Cardiac muscle cell (in vitro differentiated cells and primary cell): ENCODE measurements around the gene ASPSCR1. TPM values are rescaled to one million over a fixed set of nuclear protein-coding genes. Genes with fewer than 3 reads are reported as not detected.

Experiments used
- DNase-seq, 2 donors: peaks; one replicate each; pipeline versions ENCODE4 v3.0.0 to v3.0.0-alpha.2; 2010 to 2017; ENCODE audit warnings: low read depth in 1 of 2, low spot score in 1 of 2
- H3K27ac ChIP-seq: fragments of 200-600 bp; sonication (generic); 2 replicates; pipeline ENCODE4 v1.5.1; 2016
- H3K27me3 ChIP-seq: fragments of 200-600 bp; sonication (generic); 2 replicates; pipeline ENCODE4 v1.6.0; 2016; ENCODE audit warnings: control low read depth
- H3K36me3 ChIP-seq: fragments of 200-600 bp; sonication (generic); 2 replicates; pipeline ENCODE4 v1.5.1; 2016; ENCODE audit warnings: control low read depth
- H3K4me1 ChIP-seq: fragments of 200-600 bp; sonication (generic); 2 replicates; pipeline ENCODE4 v1.8.1; 2017; ENCODE audit warnings: low read depth, mild to moderate bottlenecking, mixed run types
- H3K4me3 ChIP-seq: fragments of 200-600 bp; sonication (generic); 2 replicates; pipeline ENCODE4 v1.5.1; 2016; ENCODE audit warnings: mild to moderate bottlenecking
- H3K9me3 ChIP-seq: fragments of 200-600 bp; sonication (generic); 2 replicates; pipeline ENCODE4 v1.5.1; 2017; ENCODE audit warnings: low read depth, mild to moderate bottlenecking, control low read depth
- CTCF ChIP-seq: IDR thresholded peaks from 2 replicates; pipeline ENCODE4 v1.5.1; 2012; ENCODE audit warnings: low read depth, mild to moderate bottlenecking, low read length
- polyA plus RNA-seq: library from polyadenylated mRNA; unstranded; fragments of >200 nt; fragmentation: Nextera tagmentation; extraction: Ambion mirVana; gene quantifications from 2 replicates; pipeline ENCODE4 v1.2.1, GENCODE V29; 2016
- total RNA-seq: library from RNA; depleted of rRNA; stranded (reverse); fragments of >200 nt; gene quantifications from 2 replicates; pipeline ENCODE4 v1.2.3, GENCODE V29; 2016

The ASPSCR1 gene
- total and polyA plus RNA-seq, 2 experiments from 2014 or later, result 48.5 to 74.0 TPM

- no peaks in the 10 kb centered on the region for H3K4me1 ChIP-seq
- no peak for DNase-seq
- no peaks in the 10 kb centered on the region for H3K27me3 ChIP-seq
- H3K9me3 ChIP-seq, result no peaks in the 10 kb centered on the region
- TF ChIP-seq CTCF, result no peak
- H3K27ac ChIP-seq, result no peak overlapping the region
- no peaks in the 10 kb centered on the region for H3K36me3 ChIP-seq
- no peak overlapping the region for H3K4me3 ChIP-seq
Measured at GRCh38 chr17:81930142-81931125, 47.0 kb upstream of the ASPSCR1 start.

- no peaks in the 10 kb centered on the region for H3K9me3 ChIP-seq
- H3K27me3 ChIP-seq, result no peaks in the 10 kb centered on the region
- no peak overlapping the region for H3K4me3 ChIP-seq
- TF ChIP-seq CTCF, result no peak
- H3K27ac ChIP-seq, result no peak overlapping the region
- H3K4me1 ChIP-seq, result no peaks in the 10 kb centered on the region
- H3K36me3 ChIP-seq, result no peaks in the 10 kb centered on the region
- DNase-seq, result no peak
Measured at GRCh38 chr17:81931189-81931556, 46.3 kb upstream of the ASPSCR1 start.

GRCh38 chr17:81931557-81932332, 45.7 kb upstream of the ASPSCR1 start:
- no peaks in the 10 kb centered on the region for H3K9me3 ChIP-seq
- H3K36me3 ChIP-seq, result no peaks in the 10 kb centered on the region
- no peak for DNase-seq
- peaks cover 4% of the 10 kb centered on the region for H3K4me1 ChIP-seq
- no peaks in the 10 kb centered on the region for H3K27me3 ChIP-seq
- H3K4me3 ChIP-seq, result no peak overlapping the region
- H3K27ac ChIP-seq, result no peak overlapping the region
- TF ChIP-seq CTCF, result no peak

GRCh38 chr17:81932333-81932983, 45.0 kb upstream of the ASPSCR1 start:
- TF ChIP-seq CTCF, result no peak
- no peak for DNase-seq
- Histone ChIP-seq H3K4me3 (no peak overlapping the region), H3K9me3 (no peaks in the 10 kb centered on the region), H3K36me3 (no peaks in the 10 kb centered on the region), H3K4me1 (peaks cover 5% of the 10 kb centered on the region), H3K27me3 (no peaks in the 10 kb centered on the region), H3K27ac (no peak overlapping the region)

GRCh38 chr17:81933178-81933699, 44.2 kb upstream of the ASPSCR1 start:
- H3K4me3 ChIP-seq, result no peak overlapping the region
- no peaks in the 10 kb centered on the region for H3K27me3 ChIP-seq
- H3K4me1 ChIP-seq, result peaks cover 10% of the 10 kb centered on the region
- no peak for DNase-seq
- H3K9me3 ChIP-seq, result no peaks in the 10 kb centered on the region
- no peak overlapping the region for H3K27ac ChIP-seq
- TF ChIP-seq CTCF, result no peak
- no peaks in the 10 kb centered on the region for H3K36me3 ChIP-seq
